RWPE1 (cell line): ENCODE data around the gene PARP1.
A peak's percentile ranks its signal among the peaks of the same experiment; 100 is the strongest.

Source experiments
- CTCF ChIA-PET: fragments of 350-600 bp; sonication (Branson Sonifier 250); formaldehyde crosslinking; extraction: SDS; loops from one replicate; lab custom pipeline; 2021; lab: Yijun Ruan, JAX
- POLR2A ChIA-PET: fragments of 400-600 bp; formaldehyde crosslinking; extraction: SDS; loops from one replicate; lab custom pipeline; 2020; ENCODE audit warnings: antibody characterized with exemption; ENCODE audit not compliant: low non-redundant PET; lab: Yijun Ruan, JAX
- DNase-seq: peaks from one replicate; pipeline ENCODE4 v3.0.0; 2012; ENCODE audit warnings: low spot score
- H3K27ac ChIP-seq: fragments of 450-650 bp; 2 replicates; pipeline ENCODE4 v1.5.1; 2017
- CTCF ChIP-seq: fragments of 450-650 bp; conservative IDR thresholded peaks from 2 replicates; pipeline ENCODE4 v1.5.1; 2017; ENCODE audit warnings: low read depth, mild to moderate bottlenecking

The PARP1 gene

GRCh38 chr1:226404904-226405222 lies 3.0 kb downstream of the PARP1 start:
- H3K27ac ChIP-seq = 0 out of 2 replicates have a peak overlapping the region, but pooled peaks have one; percentile 15
- DNase-seq = no peak
- ChIA-PET POLR2A (no interaction called here), CTCF (interaction anchor here (0.6 to 0.8 kb wide), 6 partner anchors 12 to 1941 kb away, joined by 3 to 4 read pairs (median 3); no protein-coding TSS in a partner anchor)
- TF ChIP-seq CTCF = no peak

GRCh38 chr1:226404063-226404903 lies 3.6 kb downstream of the PARP1 start:
- DNase-seq = no peak
- H3K27ac ChIP-seq = 0 out of 2 replicates have a peak overlapping the region, but pooled peaks have one; percentile 15
- ChIA-PET POLR2A (no interaction called here), CTCF (interaction anchor here (0.6 to 1.6 kb wide), 6 partner anchors 21 to 388 kb away, joined by 3 to 5 read pairs (median 4); no protein-coding TSS in a partner anchor)
- TF ChIP-seq CTCF = no peak

- peak; percentile 48 for DNase-seq
- POLR2A ChIA-PET = no interaction called here
- CTCF ChIA-PET = interaction anchor here (0.6 to 1.6 kb wide), 5 partner anchors 21 to 389 kb away, joined by 3 to 5 read pairs (median 3); no protein-coding TSS in a partner anchor
- TF ChIP-seq CTCF = no peak
- no peak overlapping the region for H3K27ac ChIP-seq
Observed at GRCh38 chr1:226403201-226404034, 4.5 kb downstream of the PARP1 start.

GRCh38 chr1:226402739-226403165 lies 5.1 kb downstream of the PARP1 start:
- ChIA-PET CTCF (interaction anchor here (0.7 to 1.6 kb wide), 2 partner anchors 22 to 110 kb away, joined by 3 read pairs; no protein-coding TSS in a partner anchor), POLR2A (no interaction called here)
- DNase-seq = no peak
- no peak for TF ChIP-seq CTCF
- H3K27ac ChIP-seq = no peak overlapping the region

- ChIA-PET CTCF (no interaction called here), POLR2A (no interaction called here)
- H3K27ac ChIP-seq = no peak overlapping the region
- no peak for TF ChIP-seq CTCF
- DNase-seq = no peak
Observed at GRCh38 chr1:226401355-226402303, 6.3 kb downstream of the PARP1 start.
